Kidney tubule cell (primary cell): ENCODE data around the gene NELL1.
A peak's percentile ranks its signal among the peaks of the same experiment; 100 is the strongest.

ENCODE experiments used
- DNase-seq: peaks from one replicate; pipeline ENCODE4 v3.0.0-alpha.2; 2018; ENCODE audit warnings: low spot score

Gene NELL1

DNA sequence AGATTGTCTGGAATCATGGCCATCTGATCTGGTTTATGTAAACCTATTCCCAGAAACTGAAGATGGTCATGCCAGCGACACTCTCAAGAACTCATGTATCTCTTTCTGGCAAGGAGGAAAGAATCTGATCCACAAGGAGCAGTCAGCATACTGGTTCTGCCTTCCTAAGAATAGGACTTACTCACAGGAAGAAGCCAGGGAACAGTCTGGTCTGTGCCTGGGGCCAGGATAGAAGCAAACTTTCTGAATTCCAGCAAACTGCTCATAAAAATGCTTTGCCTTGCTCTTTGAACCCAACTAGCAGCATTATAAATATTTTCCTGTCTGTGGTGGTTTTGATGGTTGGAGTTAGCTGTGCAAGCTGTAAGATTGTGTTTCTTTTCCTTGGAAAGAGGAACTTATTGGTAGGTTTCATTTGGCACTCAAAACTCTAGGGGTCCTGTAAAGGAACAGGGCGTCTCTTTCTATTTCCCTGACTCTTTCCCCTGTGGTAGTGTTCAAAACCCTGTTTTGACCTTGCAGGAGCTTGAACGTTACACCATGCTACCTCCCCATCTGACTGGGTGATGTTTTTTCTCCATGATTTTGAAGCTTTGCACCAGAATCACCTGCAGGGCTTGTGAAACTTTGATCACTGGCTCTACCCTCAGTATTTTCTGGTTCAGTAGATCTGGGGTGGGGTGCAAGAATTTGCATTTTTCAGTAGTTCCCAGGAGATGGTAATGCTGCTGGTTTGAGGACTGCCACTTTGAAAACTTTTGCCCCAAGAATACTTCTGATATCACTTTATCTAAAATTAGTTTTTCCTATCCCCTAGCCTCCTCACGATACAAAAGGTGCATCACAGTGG is 895.7 kb downstream of the NELL1 start:
- peak; percentile 37 for DNase-seq

DNA sequence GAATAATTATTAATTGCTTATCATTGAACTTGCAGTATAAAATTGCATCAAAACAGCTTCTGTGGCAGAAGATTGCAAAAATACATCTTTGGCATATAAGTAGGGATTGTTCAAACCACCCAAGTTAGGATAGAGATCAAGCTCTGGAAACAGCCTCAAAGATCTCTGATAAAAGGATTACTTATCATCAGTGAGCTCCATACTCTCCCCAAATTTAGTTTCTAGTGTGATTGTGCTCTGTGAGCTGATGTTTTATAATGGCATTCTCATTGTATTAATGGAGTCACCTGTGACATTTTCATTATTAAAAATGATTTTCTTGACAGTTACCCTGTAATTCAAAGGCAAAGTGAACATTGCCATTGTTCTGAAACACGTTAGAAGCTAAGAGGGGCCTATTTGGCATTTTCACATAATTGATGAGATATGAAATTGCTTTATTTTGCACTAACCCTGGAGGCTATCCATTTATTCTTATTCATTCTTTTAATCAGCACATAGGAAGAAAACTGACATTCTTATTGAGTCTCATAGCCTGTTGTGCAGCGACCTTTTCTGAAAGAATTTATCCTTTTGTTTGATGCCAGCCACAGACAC is 897.2 kb downstream of the NELL1 start:
- DNase-seq, result no peak

GRCh38 chr11:21567645-21568290 is 898.4 kb downstream of the NELL1 start:
- peak; percentile 63 for DNase-seq

DNA sequence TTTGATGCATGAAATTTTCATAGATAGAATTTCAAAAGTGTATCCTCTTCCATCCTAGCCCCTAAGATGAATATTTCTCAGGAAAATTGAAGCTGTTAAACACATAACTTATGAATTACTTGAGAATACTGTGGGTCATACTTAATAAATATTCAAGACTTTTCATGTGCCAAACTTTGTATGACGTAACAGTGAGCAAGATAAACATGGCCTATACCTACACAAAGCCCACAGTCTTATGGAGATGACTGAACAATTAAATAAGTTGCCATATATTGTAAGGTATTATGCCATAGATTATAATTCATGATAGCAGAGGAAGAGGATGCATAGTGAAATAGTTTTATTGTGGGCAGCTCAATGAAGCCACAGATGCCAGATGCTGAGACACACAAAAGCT is 902.8 kb downstream of the NELL1 start:
- DNase-seq, result no peak

DNA sequence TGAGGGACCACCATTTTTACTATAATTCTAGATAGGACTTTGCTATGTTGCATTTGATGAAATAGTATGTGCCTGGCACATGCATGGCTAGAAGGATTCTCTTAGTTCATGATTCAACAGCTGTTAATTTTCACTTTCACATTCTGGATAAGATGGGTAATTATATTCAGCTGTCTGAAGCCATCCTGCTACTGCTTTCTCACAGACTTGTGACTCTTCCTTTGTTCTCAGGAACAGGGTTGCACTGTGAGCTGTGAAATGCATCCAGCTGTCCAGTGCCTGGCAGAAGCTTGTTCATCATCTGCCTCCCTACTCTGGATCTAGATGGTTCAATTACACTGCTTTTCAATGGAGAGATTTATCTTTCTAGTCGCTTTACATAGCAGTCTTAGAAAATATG is 913.4 kb downstream of the NELL1 start:
- DNase-seq, result peak; percentile 55

DNA sequence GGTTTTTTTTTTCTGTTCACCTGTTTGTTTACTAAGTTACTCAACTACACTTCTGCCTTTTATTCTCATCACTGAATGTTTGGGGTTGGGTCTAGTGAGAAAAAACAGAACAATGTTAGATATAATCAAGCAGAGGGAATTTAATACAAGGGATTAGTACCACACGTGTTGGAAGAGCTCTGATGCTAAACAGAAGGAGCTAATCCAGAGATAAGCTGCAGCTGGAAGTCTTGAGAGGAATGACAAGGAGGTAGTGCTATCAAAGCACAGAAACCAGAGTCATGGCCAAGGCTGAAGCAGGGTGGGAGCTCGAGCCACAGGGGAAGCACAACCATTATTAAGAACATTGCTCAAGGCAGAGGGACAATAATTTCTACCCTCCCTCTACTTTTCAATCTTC is 919.4 kb downstream of the NELL1 start:
- no peak for DNase-seq

DNA sequence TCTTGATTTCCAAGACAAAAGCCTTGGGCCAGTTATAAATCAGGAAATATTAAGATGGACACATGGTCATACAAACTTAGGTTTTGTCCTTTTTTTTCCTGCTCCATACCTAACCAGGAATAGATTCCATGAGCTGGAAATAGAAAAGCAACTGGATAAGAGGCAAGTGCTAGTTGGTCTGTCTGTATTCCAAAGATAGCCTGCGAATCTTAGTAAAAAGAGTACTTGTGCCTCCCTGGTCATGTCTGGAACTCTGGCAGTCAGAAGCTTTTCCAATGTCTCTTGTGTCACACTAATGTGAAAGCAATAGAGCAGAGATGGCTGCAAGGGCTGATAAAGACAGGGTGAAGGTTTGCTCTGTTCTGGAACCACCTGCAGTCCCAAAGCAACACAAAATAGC is 933.3 kb downstream of the NELL1 start:
- DNase-seq, result no peak

GRCh38 chr11:21603886-21604285 is 934.5 kb downstream of the NELL1 start:
- DNase-seq, result no peak

DNA sequence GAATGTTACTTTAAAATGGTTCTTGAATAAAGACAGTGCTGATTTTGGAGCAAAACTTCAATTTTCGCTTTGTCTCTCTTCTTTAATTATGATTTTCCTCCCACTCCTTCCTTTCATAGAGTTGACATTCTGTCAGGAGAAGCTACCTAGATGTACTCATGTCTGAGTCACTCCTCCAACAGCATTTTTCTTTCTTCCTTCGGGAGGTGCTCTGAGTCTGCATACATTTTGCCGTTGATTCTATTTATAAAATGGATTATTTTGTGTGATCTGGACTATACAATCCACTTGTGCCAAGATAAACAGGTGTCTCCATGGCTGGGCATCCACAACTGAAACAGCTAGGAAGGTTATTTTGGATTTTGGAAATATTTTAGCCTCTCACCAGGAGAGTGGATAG is 935.2 kb downstream of the NELL1 start:
- peak; percentile 13 for DNase-seq

DNA sequence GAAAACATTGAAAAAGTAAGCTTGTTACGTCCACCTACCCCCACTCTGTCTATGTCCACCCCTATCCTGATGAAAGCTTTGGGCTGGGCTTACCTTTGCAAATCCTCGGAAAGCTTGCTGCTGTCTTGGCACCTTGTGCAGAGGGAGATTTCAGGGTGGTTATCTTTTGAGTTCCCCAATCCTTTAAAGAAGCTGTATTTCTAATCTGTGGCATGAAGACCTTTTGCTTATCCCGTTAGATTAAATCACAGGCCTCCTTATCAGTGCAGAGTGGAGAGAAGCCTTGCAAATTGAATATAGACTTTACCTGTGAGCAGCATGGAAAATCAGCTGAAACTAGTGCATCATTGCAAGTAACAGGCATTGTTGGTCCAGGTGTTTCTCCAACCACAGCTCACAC is 942.9 kb downstream of the NELL1 start:
- no peak for DNase-seq

DNA sequence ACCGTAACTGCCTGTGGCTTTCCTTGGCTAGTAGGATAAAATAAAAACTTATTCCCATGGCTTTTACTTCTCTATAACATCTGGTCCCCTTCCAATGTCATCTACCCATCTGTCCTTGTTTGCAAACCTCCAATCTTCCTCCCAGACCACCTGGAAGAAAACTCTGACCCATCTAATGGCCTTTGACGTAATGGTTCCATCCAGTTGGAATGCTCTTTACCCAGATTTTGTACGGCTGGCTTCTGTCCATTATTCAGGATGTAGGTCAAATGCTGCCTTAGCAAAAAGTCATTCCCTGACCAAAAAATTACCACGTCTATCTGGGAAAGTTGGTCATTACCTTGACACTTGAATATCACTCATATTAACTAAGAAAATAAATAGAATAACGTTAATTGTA is 945.6 kb downstream of the NELL1 start:
- no peak for DNase-seq

DNA sequence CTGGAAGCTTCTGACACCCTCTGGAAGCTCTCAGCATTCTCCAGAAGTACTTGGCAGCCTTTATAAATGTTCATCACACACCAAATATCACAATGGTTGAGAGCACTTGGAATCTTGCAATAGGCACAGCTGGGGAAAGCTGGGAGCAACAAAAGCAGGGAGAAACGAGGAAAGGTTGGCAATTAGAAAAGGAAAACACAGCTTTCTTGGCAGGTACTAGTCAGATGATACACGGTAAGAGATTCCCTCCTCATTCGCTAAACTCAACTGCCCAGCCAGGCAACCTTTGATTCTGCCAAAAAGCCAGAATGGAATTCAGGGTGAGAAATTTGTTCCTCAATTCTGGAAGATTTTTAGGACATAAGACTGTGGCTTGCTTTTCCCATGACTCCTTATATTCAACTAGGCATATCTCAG is 946.6 kb downstream of the NELL1 start:
- DNase-seq, result no peak

DNA sequence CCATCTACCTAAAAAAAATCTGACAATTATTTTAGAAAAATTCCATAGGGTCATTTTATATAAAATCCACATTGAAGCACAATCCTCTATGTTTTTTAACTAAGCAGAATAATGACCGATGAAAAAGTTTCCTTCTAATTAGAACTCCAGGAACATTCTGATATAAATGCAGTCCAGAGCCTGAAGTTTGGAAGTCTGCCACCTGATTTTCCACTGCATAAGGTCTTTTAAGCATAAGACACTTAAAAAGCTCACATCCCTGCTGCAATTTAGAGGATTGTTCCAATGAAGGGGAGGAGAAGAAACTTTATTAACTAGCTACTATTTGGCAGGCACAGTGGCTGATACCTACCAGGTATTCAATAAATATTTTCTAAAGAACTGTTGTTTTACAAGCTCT is 953.2 kb downstream of the NELL1 start:
- no peak for DNase-seq

- DNase-seq, result no peak
Measured at GRCh38 chr11:21622995-21623394, 953.6 kb downstream of the NELL1 start.
